Measurements from ENCODE around the gene CACNA1D. TPM values are rescaled to one million over a fixed set of nuclear protein-coding genes. Genes with fewer than 3 reads are reported as not detected.

CACNA1D gene
- total RNA-seq, 1 experiment from 2014 or later = not detected

GRCh38 chr3:53805463-53806159, 311.2 kb downstream of the CACNA1D start:
- ChIA-PET CTCF (no interaction called here), POLR2A (ENCODE audit: low non-redundant PET) (no interaction called here)
- no peak for DNase-seq (ENCODE audit: low spot score)
- no peak overlapping the region for H3K27ac ChIP-seq (ENCODE audit: low read depth, low read length, poor library complexity, severe bottlenecking)
- intact Hi-C loops (cut with micrococcal nuclease; ENCODE audit: unreplicated experiment) = no loop called here
- no TSS peak for BruUV-seq (replicated peaks)
- H3K4me3 ChIP-seq (ENCODE audit: low read depth, low read length, poor library complexity, severe bottlenecking) = no peak overlapping the region
- TF ChIP-seq EZH2 (IDR thresholded peaks at IDR 0.05; ENCODE audit: borderline replicate concordance, low read depth, low read length, poor library complexity, severe bottlenecking) (no peak), CTCF (conservative IDR thresholded peaks at IDR 0.05; ENCODE audit: low read depth, low read length) (no peak)
- no peaks in the 10 kb centered on the region for H3K27me3 ChIP-seq (replicated peaks; ENCODE audit: insufficient read depth, low read depth, low read length, poor library complexity)
- H3K9me3 ChIP-seq (ENCODE audit: low read depth, low read length, poor library complexity, severe bottlenecking) = no peaks in the 10 kb centered on the region
- no peaks in the 10 kb centered on the region for H3K36me3 ChIP-seq (ENCODE audit: insufficient read depth, low read length, poor library complexity, severe bottlenecking)
- no peaks in the 10 kb centered on the region for H3K4me1 ChIP-seq (ENCODE audit: insufficient read depth, low read length, poor library complexity, severe bottlenecking)

GRCh38 chr3:53806182-53807116, 312.0 kb downstream of the CACNA1D start:
- intact Hi-C loops (cut with micrococcal nuclease; ENCODE audit: unreplicated experiment) = no loop called here
- POLR2A ChIA-PET (ENCODE audit: low non-redundant PET) = no interaction called here
- H3K27ac ChIP-seq (ENCODE audit: low read depth, low read length, poor library complexity, severe bottlenecking) = no peak overlapping the region
- no peaks in the 10 kb centered on the region for H3K27me3 ChIP-seq (replicated peaks; ENCODE audit: insufficient read depth, low read depth, low read length, poor library complexity)
- H3K36me3 ChIP-seq (ENCODE audit: insufficient read depth, low read length, poor library complexity, severe bottlenecking) = no peaks in the 10 kb centered on the region
- CTCF ChIA-PET = no interaction called here
- TF ChIP-seq EZH2 (IDR thresholded peaks at IDR 0.05; ENCODE audit: borderline replicate concordance, low read depth, low read length, poor library complexity, severe bottlenecking) (no peak), CTCF (conservative IDR thresholded peaks at IDR 0.05; ENCODE audit: low read depth, low read length) (no peak)
- BruUV-seq (replicated peaks) = no TSS peak
- H3K4me1 ChIP-seq (ENCODE audit: insufficient read depth, low read length, poor library complexity, severe bottlenecking) = no peaks in the 10 kb centered on the region
- H3K4me3 ChIP-seq (ENCODE audit: low read depth, low read length, poor library complexity, severe bottlenecking) = no peak overlapping the region
- H3K9me3 ChIP-seq (ENCODE audit: low read depth, low read length, poor library complexity, severe bottlenecking) = no peaks in the 10 kb centered on the region
- DNase-seq (ENCODE audit: low spot score) = no peak

GRCh38 chr3:53807117-53807810, 312.9 kb downstream of the CACNA1D start:
- Histone ChIP-seq H3K4me1 (ENCODE audit: insufficient read depth, low read length, poor library complexity, severe bottlenecking) (no peaks in the 10 kb centered on the region), H3K27me3 (replicated peaks; ENCODE audit: insufficient read depth, low read depth, low read length, poor library complexity) (no peaks in the 10 kb centered on the region), H3K27ac (ENCODE audit: low read depth, low read length, poor library complexity, severe bottlenecking) (no peak overlapping the region), H3K36me3 (ENCODE audit: insufficient read depth, low read length, poor library complexity, severe bottlenecking) (no peaks in the 10 kb centered on the region), H3K4me3 (ENCODE audit: low read depth, low read length, poor library complexity, severe bottlenecking) (no peak overlapping the region), H3K9me3 (ENCODE audit: low read depth, low read length, poor library complexity, severe bottlenecking) (no peaks in the 10 kb centered on the region)
- CTCF ChIA-PET = no interaction called here
- intact Hi-C loops (cut with micrococcal nuclease; ENCODE audit: unreplicated experiment) = no loop called here
- no peak for DNase-seq (ENCODE audit: low spot score)
- BruUV-seq (replicated peaks) = no TSS peak
- POLR2A ChIA-PET (ENCODE audit: low non-redundant PET) = no interaction called here
- TF ChIP-seq EZH2 (IDR thresholded peaks at IDR 0.05; ENCODE audit: borderline replicate concordance, low read depth, low read length, poor library complexity, severe bottlenecking) (no peak), CTCF (conservative IDR thresholded peaks at IDR 0.05; ENCODE audit: low read depth, low read length) (no peak)

All from A673 (cell line).